Measurements from ENCODE around the gene SCCPDH.
"Not testable (repeated sequence)": the region's sequence is repeated elsewhere in the genome, so short reads cannot be mapped to it uniquely, and the experiment has no call there.

Gene SCCPDH, protein sequence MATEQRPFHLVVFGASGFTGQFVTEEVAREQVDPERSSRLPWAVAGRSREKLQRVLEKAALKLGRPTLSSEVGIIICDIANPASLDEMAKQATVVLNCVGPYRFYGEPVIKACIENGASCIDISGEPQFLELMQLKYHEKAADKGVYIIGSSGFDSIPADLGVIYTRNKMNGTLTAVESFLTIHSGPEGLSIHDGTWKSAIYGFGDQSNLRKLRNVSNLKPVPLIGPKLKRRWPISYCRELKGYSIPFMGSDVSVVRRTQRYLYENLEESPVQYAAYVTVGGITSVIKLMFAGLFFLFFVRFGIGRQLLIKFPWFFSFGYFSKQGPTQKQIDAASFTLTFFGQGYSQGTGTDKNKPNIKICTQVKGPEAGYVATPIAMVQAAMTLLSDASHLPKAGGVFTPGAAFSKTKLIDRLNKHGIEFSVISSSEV

DNA sequence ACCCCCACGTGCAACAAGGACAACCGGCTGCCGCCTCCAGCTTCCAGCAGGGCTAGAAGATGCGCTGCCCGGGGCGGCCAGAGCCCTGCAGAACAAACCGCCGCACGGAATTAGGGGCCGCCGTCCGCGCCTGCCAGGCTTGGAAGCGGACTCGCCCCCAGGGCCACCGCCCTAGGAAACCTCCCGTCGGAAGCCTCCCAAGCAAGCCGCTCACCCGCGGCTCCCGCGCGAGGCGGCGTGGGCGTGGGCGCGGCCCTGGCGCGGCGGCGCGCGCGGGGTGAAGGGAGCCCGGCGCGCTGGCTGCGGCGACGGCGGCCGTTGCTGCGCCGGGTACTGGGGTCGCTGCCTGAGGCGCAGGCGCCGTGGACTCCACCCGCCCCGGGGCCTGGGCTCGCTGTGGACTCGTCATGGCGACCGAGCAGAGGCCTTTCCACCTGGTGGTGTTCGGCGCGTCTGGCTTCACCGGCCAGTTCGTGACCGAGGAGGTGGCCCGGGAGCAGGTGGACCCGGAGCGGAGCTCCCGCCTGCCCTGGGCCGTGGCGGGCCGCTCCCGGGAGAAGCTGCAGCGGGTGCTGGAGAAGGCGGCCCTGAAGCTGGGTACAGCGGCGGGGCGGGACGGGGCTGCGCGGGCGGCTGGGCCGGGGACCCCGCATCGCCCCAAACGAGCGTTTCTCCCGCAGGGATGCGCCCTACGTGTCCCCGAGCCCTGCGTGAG is at the start of gene SCCPDH:
Gene SCCPDH, plus strand, starts transcription at position 394 of the 715 bp plus-strand sequence. Its CDS starts 14 bp downstream, at position 408.
- DNase-seq (ENCODE audit: low spot score): peak; percentile 84

DNA sequence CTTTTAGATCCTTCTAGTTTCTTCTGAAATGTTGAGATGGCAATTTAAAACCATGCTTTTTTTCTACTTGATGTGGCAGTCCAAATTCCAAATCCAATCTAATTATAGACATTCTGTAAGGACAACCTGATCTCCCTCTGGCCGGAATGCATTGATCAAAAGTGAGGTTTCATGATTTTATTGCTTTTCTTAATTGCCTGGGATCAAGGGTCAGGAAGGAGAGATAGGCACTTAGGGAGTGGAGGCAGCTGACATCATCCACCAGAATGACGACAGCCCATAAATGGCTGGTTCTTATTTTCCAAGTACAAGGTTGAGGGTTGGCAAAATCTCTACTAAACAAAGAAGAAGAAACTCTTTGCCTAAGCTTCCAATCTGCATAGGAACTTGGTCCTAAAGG is 46.4 kb upstream of the SCCPDH start:
- DNase-seq (ENCODE audit: low spot score): no peak

DNA sequence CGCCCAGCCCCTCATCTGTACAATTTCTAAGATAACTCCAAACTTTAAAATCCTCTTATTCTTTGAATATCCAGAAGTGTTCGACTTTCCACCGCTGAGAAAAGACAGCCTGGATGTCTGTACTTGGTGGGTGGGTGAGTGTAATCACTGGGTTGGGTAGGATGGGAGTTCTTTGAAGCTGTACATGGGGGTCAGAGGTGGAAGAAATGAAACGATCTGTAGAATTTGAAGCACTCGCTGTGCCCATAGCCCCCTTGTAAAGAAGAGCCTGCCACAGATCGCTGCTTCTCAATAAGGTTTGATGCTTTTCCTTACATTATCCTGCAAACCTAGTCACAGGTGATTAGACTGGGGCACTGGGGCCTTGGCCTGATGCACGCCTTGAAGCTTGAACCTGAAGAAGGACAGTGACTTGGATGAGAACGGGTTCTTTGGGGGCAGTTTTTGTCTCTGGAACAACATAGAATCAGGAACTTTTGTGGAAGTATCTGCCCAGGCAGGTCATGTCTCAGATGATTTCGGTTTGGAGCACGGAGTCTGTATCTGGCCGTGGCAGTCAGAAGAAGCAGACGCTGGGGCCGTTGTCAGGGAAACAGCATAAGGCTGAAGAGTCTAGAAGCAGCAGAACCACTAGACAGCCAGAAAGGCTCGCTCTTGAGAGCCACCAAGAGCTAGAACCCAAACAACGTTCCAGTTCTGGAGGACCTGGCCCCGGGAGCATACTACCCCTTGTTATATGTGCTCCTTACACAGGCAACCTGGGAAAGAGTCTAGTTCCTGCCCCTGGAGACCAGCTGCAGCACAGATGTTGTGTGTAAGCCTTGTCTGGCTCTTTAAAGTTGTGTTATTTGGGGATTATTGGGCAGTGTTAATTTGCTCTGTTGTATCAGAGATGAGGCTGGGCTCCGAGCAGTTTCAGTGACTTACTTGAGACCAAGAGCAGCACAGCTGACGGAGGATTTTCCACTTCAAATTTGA is 45.1 kb upstream of the SCCPDH start:
- no peak for DNase-seq (ENCODE audit: low spot score)

DNA sequence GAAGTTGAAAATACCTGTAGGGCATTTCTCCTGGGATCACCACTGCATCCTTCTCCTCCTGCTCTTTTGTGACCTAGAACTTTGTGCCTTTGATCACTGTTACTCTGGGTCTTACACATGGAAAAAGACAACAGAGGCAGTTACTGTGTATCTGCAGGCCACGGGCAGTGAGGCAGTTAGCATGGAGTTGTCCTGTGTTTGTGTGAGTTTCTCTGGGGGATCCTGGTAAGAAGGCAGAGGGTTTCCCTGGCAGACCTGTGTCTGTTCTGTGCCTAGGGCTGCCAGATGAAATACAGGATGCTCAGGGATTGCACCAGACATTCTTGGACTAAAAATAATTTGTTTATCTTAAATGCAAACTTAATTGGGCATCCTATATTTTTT is 44.4 kb upstream of the SCCPDH start:
- no peak for DNase-seq (ENCODE audit: low spot score)

DNA sequence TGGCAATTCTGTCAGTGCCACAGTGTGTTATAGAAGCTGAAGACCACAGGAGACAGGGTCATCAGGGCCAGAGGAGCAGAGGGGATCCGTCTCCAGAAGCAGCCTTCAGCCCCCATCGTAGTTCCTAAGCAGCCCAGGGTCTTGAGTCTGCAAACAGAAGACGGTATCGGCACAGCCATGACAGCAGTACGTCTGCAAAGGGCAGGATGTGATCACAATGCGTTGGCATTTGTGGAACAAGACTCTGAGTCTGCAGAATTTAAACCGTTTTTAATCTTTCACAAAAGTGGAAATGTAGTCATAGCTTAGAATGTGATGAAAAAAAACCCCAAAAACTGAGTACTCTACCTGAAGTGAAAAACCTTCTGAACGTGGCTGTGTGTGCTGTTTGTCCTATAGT is 44.0 kb upstream of the SCCPDH start:
- DNase-seq (ENCODE audit: low spot score): no peak

DNA sequence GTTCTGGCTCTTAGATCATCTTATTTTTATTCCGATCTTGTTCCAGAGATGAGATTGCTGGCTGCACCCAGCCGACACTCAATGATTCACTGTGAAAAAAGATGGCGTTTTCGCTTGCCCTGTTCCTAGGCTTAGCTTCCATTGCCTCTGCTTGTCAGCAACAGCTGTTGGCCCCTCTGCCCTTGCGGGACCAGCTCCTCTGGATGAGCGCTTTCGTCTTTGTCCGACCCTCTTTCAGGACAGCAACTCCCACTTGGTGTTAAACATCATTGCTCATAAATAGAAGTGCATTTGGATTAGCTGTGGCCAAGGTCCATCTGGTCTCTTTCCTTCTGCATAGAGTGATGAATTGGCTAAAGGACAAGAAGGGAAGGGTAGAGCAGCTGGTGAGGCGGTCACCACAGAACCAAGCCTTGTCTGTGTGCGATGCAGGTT is 43.5 kb upstream of the SCCPDH start:
- no peak for DNase-seq (ENCODE audit: low spot score)

DNA sequence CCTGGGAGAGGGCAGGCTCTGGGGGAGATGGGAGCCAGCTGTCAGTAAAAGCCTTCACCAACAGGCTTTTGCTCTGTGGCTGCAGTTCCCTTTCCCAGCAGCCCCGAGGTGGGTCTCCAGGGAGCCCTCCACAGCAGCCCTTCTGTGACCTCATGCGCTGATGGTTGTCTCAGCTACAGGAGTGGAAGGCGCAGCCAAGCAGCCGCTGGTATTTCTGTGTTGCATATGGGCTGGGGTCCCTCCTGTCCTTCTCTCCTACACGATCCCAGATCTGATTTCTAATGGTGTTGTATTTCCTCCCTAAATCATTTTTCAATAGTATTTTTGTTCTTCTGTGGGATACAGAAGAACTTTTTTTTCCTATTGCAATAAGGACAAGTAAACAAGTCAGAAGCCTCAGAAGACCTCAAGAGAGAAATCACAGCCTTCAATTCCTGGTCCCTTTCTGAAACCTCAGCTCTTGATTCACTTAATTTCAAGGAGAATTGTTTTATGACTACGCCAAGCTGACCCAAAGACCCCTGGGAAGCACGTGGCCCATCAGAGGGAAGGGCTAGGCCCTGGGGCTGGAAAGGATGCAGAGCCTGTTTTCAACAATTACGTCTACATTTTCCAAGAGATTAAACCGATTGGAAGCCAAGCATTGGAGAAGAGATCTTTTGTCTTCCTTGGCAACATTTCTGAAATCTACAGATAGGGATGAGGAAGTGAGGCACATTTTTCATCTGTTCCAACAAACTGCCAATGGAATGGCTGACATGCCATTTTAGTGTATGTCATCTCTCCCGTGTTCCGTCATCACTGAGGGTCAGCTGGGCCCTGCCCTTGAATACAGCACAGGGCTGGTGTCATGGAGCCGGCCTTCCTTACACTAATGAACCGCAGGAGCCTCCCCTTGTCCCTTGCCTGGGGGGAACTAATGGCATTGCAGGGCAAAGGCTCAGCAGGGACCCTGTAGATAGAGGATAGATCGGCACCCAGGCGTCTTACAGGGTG is 42.0 kb upstream of the SCCPDH start:
- DNase-seq (ENCODE audit: low spot score): no peak

DNA sequence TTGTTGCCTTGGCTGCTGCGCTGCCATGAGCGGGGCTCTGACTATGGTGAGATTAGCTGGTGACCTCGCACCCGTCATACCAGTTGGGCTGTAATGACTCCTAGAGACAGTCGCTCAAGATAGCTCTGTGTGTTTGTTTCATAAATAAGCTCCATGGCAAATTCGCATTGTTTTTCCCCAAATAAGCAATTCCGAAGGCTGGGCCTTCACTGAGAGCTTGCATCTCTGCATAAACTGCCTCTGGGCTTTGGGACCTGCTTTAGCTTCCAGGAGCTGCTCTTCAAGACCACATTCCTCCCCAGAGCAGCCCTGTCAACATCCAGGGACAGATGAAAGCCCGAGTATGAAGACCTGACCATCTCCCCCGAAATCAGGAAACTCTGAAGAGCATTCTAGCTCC is 40.7 kb upstream of the SCCPDH start:
- no peak for DNase-seq (ENCODE audit: low spot score)

DNA sequence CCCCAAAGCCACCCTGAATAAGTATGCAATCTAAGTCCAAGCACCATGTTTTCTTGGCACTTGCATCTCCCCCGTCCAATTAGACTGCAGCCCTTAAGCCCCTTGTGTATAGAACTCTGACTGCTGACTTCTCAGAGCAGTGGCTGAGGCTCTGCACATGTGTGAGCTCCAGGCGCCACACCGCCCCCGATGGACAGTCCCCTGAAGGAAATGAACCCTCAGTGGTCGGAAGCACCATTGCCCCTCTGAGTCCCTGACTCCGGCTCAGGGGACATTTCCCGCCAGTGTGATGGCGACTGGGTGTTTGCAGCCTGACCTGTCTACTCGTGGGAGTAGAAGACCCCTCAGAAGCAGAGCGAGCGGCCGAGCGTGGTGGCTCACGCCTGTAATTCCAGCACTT is 37.2 kb upstream of the SCCPDH start:
- no peak for DNase-seq (ENCODE audit: low spot score)

DNA sequence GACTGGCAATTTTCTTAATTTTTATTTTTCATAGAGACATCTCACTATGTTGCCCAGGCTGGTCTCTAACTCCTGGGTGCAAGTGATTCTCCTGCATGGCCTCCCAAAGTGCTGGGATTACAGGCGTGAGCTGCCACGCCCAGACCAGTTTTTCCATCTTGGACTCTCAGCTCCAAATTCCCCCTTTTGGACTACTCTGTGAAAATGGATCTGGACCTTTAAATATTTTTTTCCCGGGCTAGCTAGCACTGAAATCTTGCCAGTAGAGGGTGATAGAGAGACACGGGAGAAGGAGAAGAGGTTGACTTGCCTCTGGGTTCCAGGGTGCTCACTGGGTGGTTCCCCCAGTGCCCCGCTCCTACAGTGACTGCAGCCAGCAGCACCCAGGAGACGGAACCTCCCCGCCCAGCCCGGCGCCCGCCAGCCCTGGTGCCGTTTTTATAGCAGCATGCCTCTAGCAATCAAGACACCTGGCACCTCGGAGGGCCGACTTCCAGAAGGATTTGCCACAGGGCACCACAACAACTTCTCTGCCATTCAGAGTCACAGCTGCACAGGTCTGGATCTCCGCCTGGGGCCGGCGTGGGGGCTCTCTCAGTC is 34.7 kb upstream of the SCCPDH start:
- peak; percentile 87 for DNase-seq (ENCODE audit: low spot score)

DNA sequence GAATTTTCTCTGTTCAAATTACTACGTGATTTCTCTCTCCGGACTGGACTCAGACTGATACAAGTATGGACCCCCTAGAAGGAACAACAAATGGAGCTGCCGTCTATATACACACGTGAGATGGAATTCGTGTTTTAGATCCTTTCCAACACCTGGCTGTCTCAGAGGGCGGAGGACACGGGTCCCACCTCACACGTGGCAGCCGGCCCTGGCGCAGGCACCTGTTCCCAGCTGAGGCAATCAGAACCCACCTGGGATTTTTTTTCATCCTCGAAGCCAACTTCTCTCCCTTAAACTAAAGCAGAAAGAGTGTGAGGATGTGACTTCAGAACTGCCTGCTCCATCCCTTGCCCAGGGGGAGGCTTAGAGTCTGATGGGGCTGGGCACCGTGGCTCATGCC is 34.1 kb upstream of the SCCPDH start:
- DNase-seq (ENCODE audit: low spot score): no peak

DNA sequence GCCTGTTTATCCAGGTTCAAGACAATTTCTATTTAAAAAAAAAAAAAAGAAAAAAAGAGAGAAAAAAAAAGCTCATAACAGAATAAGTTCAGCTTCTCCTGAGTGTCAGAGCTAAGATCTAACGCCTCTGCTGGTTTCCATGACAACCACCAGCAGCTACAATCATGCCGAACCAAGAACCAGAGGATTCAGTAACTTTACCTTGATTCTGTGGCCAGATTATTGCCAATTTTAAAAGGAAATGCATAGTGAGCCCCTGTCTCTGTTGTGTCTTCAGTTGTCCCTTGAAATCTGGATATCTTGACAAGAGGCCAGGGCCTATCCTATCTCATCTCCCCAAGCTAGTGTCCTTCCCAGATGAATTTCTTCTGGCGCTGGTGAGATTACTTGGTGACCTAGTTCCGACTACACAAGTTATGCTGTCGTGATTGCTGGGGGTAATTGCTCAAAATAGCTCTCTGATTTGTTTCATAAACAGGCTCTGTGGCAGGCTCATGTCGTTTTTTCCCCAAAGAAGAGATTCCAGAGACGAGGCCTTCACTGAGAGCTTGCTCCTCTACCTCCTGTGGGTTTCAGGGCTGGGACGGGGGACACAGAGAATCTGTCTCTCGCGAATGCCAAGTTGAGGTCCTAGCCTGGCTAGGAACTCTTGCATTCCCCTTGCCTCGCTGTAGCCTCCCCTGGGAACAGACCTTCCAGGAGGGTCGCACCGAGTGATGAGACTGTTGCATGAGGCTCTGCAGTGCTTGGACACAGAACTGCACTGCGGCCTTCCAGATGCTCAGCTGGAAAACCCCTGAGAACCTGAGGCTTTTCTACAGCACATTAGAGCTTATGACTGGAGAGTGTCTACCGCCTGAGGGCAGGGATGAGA is 32.4 kb upstream of the SCCPDH start:
- no peak for DNase-seq (ENCODE audit: low spot score)

DNA sequence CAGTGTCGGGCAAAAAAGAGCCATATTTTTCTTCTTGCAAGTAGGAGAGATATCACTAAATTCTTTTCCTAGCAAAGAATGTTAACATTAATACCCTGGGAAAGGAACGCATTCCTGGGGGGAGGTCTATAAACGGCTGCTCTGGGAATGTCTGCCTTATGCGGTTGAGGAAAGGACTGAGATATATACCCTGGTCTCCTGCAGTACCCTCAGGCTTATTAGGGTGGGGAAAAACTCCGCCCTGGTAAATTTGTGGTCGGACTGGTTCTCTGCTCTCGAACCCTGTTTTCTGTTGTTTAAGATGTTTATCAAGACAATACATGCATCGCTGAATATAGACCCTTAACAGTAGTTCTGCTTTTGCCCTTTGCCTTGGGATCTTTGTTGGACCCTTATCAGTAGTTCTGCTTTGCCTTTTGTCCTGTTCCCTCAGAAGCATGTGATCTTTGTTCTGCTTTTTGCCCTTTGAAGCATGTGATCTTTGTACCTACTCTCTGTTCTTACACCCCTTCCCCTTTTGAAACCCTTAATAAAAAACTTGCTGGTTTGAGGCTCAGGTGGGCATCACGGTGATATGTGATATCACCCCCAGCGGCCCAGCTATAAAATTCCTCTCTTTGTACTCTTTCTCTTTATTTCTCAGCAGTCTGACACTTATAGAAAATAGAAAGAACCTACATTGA is 29.9 kb upstream of the SCCPDH start:
- not testable (repeated sequence) for DNase-seq (ENCODE audit: low spot score)

DNA sequence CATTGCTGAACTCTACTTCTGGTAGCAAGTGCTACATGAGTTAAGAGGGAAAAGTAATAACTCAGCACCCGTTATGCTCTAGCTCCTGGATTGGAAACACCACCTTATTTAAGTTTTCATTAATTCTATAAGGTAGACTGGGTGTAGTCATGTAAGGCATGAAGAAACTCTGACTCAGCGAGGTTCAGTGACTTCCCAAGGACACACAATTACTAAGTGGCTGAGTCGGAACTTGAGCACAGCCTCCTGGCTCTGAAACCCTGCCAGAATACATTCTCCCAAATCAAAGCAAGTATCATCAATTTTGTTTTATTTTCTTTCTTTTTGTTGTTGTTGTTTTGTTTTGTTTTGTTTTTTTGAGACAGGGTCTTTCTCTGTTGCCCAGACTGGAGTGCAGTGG is 29.1 kb upstream of the SCCPDH start:
- peak; percentile 57 for DNase-seq (ENCODE audit: low spot score)

DNA sequence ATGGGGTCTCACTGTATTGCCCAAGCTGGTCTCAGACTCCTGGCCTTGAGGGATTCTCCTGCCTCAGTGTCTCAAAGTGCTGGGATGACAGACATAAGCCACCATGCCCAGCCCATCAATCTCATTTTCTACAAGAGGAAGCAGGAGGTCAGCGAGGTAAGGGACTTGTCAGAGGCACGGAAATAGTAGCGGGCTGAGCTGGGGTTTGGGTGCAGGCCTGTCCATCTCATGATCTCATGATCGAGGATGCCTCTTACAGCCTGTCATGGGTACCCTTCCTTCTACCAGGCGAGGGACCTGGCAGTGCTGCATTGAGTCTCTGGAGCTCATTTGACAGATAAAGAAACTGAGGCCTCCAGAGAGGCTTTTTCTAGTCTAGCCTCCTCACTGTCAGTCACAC is 28.5 kb upstream of the SCCPDH start:
- DNase-seq (ENCODE audit: low spot score): no peak

DNA sequence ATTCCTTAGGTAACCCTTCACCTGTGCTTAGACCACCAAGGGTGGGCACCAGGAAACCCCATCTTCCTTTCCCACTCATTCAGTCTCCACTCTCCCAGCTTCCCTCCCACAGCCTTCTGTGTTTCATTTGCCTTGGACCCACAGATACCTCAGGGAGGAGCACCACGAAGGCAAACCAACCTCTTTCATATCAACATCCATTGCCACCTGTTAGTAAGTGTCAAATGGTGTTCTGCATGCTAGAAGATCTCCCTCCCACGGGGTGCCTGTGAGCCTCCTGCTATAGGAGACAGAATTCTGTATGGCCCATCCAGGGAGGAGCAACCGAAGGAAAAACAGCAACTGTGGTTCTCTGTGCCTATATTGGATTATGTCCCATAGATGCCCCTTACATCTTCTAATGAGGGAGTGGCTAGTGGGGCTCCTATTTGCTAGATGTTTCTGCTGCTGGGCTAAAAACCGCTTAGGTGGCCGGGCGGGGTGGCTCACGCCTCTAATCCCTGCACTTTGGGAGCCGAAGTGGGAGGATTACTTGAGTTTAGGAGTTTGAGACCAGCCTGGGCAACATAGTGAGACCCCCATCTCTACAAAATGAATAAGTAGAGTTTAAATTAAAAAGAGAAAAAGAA is 25.6 kb upstream of the SCCPDH start:
- no peak for DNase-seq (ENCODE audit: low spot score)

DNA sequence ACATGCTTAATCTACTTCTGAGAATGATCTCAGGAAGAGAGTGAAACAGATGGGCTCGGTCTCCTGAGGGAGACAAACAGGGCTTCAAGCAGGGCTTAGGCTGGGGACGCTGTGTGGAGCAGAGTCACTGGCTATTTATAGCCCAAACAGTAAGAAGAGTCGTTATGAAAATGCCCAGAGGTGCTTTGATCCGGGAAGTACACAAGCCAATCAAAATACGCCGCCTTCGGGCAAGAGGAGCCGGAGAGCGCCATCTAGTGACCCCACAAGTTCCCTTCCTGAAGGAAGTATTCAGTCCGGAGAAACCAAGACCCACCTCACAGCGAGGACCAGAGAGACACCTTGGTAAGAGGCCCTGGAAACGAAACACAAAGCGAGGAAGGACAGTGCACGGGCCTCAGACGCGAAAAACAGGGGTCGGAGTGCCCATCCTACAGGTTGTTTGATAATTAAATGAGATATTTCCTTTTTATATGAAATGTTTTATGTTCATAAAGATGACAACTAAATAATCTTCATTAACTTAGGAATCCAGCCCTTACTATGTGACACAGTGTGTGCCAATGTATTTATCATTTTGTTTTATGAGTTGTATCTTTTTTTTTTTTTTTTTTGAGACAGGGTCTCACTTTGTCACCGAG is 25.0 kb upstream of the SCCPDH start:
- DNase-seq (ENCODE audit: low spot score): peak; percentile 97

DNA sequence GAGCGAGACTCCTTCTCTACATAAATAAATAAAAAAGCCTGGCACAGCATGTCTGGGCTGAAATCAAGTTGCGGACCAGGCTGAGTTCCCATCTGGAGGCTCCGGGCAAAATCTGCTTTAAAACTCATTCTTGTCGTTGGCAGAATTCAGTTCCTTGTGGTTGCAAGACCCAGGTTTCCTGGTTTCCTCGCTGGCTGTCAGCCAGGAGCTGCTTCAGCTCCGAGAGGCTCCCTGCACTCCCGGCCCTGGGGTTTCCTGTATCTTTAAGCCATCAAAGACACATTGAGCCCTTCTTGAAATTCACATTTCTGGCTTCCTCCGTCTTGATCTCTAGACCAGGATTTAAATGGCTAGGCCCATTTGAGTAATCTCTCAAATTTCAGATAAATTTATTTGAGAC is 20.6 kb upstream of the SCCPDH start:
- DNase-seq (ENCODE audit: low spot score): no peak

Data from RKO (cell line).